ENCODE results near the gene CAMK1G. TPM values are rescaled to one million over a fixed set of nuclear protein-coding genes. Genes with fewer than 3 reads are reported as not detected.

Gene CAMK1G
- total and polyA plus RNA-seq, 10 of the 15 experiments (the other 5 are each of a cell fraction or from before 2014, with no cell fraction given), result 0.18 to 0.20 TPM; not detected in 8

DNA sequence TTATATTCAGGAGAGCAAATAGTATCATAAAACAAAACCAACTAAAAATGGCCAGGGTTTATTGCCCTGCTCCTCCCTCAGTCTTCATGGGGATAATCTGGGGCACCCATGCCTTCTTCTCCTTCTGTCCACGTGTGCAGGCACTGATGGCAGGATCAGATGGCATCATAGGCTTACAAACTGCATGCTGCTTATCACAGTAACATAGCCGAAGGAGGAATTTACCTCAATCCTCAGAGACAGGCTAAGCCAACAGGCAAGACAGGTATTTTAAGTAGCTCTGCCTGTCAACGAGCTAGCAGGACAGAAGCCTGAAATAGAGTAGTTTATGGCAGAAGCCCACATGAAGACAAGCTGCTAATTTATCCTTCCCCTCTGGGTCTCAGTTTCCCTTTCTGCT lies 59.3 kb downstream of the CAMK1G start:
- DNase-seq (ENCODE audit: low read depth, low spot score) (no peak), FAIRE-seq (no peak), ATAC-seq (no peak)
- Histone ChIP-seq H3K4me1 (ENCODE audit: control insufficient read depth, insufficient read depth, low read length) (no peaks in the 10 kb centered on the region), H3K27ac (ENCODE audit: control insufficient read depth, insufficient read depth) (no peak overlapping the region), H3K9me3 (replicated peaks; ENCODE audit: control insufficient read depth, insufficient read depth, low read length) (no peaks in the 10 kb centered on the region), H3K27me3 (replicated peaks in 1 of 2; ENCODE audit: control insufficient read depth in 2 of 2, insufficient read depth in 2 of 2, low read length in 1 of 2) (no peaks in the 10 kb centered on the region; a peak in 1 of 4 replicates), H4K20me1 (ENCODE audit: control insufficient read depth, insufficient read depth) (no peaks in the 10 kb centered on the region), H3K9ac (ENCODE audit: control insufficient read depth, insufficient read depth, low read length) (no peak overlapping the region), H3K79me2 (ENCODE audit: control insufficient read depth, insufficient read depth, low read length) (no peaks in the 10 kb centered on the region), H2AFZ (ENCODE audit: control insufficient read depth, low read depth, low read length) (no peak overlapping the region), H3K36me3 (ENCODE audit: control insufficient read depth in 2 of 2, insufficient read depth in 2 of 2, low read length in 1 of 2) (no peaks in the 10 kb centered on the region), H3K4me3 (no peak overlapping the region), H3K4me2 (ENCODE audit: control insufficient read depth, insufficient read depth) (no peak overlapping the region)
- no TSS peak for BruUV-seq (replicated peaks)
- intact Hi-C loops (cut with micrococcal nuclease; ENCODE audit: unreplicated experiment) (no loop called here), in situ Hi-C loops (cut with MboI) (no loop called here)
- ChIA-PET POLR2A (interaction anchor here (2.5 kb wide), 1 partner anchor 12 kb away, joined by 8 read pairs; no protein-coding TSS in a partner anchor), SMC1A (ENCODE audit: uncharacterized antibody, unreplicated experiment) (interaction anchor here (0.7 to 4.1 kb wide), 18 partner anchors 9 to 106 kb away, joined by 3 to 22 read pairs (median 4); partner anchors contain the start of genes HSD11B1 and LAMB3), CTCF (interaction anchor here (0.6 to 3.6 kb wide), 18 partner anchors 8 to 126 kb away, joined by 3 to 15 read pairs (median 5); partner anchors contain the start of gene G0S2), RAD21 (ENCODE audit: unreplicated experiment) (interaction anchor here (0.7 to 2.8 kb wide), 6 partner anchors 8 to 45 kb away, joined by 3 to 13 read pairs (median 6); partner anchors contain the start of genes G0S2 and LAMB3)
- 7% methylated on average over 3 of the region's 3 CpGs for WGBS (ENCODE audit: insufficient coverage, insufficient replicate concordance, low lambda C conversion rate, missing lambda C conversion rate)
- TF ChIP-seq, protein P1, sequence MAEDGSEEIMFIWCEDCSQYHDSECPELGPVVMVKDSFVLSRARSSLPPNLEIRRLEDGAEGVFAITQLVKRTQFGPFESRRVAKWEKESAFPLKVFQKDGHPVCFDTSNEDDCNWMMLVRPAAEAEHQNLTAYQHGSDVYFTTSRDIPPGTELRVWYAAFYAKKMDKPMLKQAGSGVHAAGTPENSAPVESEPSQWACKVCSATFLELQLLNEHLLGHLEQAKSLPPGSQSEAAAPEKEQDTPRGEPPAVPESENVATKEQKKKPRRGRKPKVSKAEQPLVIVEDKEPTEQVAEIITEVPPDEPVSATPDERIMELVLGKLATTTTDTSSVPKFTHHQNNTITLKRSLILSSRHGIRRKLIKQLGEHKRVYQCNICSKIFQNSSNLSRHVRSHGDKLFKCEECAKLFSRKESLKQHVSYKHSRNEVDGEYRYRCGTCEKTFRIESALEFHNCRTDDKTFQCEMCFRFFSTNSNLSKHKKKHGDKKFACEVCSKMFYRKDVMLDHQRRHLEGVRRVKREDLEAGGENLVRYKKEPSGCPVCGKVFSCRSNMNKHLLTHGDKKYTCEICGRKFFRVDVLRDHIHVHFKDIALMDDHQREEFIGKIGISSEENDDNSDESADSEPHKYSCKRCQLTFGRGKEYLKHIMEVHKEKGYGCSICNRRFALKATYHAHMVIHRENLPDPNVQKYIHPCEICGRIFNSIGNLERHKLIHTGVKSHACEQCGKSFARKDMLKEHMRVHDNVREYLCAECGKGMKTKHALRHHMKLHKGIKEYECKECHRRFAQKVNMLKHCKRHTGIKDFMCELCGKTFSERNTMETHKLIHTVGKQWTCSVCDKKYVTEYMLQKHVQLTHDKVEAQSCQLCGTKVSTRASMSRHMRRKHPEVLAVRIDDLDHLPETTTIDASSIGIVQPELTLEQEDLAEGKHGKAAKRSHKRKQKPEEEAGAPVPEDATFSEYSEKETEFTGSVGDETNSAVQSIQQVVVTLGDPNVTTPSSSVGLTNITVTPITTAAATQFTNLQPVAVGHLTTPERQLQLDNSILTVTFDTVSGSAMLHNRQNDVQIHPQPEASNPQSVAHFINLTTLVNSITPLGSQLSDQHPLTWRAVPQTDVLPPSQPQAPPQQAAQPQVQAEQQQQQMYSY (CRISPR knock-in tag; IDR thresholded peaks at IDR 0.05), result no peak
- TF ChIP-seq HDGF (IDR thresholded peaks at IDR 0.05), result no peak
- no peak for TF ChIP-seq SMARCA5 (IDR thresholded peaks at IDR 0.05)
- no peak for TF ChIP-seq MEF2A (IDR thresholded peaks at IDR 0.05; ENCODE audit: insufficient read depth, low read depth, low read length)
- TF ChIP-seq, protein P2, sequence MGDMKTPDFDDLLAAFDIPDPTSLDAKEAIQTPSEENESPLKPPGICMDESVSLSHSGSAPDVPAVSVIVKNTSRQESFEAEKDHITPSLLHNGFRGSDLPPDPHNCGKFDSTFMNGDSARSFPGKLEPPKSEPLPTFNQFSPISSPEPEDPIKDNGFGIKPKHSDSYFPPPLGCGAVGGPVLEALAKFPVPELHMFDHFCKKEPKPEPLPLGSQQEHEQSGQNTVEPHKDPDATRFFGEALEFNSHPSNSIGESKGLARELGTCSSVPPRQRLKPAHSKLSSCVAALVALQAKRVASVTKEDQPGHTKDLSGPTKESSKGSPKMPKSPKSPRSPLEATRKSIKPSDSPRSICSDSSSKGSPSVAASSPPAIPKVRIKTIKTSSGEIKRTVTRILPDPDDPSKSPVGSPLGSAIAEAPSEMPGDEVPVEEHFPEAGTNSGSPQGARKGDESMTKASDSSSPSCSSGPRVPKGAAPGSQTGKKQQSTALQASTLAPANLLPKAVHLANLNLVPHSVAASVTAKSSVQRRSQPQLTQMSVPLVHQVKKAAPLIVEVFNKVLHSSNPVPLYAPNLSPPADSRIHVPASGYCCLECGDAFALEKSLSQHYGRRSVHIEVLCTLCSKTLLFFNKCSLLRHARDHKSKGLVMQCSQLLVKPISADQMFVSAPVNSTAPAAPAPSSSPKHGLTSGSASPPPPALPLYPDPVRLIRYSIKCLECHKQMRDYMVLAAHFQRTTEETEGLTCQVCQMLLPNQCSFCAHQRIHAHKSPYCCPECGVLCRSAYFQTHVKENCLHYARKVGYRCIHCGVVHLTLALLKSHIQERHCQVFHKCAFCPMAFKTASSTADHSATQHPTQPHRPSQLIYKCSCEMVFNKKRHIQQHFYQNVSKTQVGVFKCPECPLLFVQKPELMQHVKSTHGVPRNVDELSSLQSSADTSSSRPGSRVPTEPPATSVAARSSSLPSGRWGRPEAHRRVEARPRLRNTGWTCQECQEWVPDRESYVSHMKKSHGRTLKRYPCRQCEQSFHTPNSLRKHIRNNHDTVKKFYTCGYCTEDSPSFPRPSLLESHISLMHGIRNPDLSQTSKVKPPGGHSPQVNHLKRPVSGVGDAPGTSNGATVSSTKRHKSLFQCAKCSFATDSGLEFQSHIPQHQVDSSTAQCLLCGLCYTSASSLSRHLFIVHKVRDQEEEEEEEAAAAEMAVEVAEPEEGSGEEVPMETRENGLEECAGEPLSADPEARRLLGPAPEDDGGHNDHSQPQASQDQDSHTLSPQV (IDR thresholded peaks at IDR 0.05), result no peak
- no peak for TF ChIP-seq SIN3A (IDR thresholded peaks at IDR 0.05; ENCODE audit: low read depth, low read length)
- TF ChIP-seq, protein P3, sequence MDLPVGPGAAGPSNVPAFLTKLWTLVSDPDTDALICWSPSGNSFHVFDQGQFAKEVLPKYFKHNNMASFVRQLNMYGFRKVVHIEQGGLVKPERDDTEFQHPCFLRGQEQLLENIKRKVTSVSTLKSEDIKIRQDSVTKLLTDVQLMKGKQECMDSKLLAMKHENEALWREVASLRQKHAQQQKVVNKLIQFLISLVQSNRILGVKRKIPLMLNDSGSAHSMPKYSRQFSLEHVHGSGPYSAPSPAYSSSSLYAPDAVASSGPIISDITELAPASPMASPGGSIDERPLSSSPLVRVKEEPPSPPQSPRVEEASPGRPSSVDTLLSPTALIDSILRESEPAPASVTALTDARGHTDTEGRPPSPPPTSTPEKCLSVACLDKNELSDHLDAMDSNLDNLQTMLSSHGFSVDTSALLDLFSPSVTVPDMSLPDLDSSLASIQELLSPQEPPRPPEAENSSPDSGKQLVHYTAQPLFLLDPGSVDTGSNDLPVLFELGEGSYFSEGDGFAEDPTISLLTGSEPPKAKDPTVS (IDR thresholded peaks at IDR 0.05; ENCODE audit: low read depth, low read length), result no peak
- no peak for TF ChIP-seq NR2C2 (IDR thresholded peaks at IDR 0.05; ENCODE audit: borderline replicate concordance, control insufficient read depth, insufficient read length, low read depth)
- no peak for TF ChIP-seq RAD51 (IDR thresholded peaks at IDR 0.05)
- TF ChIP-seq, protein P4, sequence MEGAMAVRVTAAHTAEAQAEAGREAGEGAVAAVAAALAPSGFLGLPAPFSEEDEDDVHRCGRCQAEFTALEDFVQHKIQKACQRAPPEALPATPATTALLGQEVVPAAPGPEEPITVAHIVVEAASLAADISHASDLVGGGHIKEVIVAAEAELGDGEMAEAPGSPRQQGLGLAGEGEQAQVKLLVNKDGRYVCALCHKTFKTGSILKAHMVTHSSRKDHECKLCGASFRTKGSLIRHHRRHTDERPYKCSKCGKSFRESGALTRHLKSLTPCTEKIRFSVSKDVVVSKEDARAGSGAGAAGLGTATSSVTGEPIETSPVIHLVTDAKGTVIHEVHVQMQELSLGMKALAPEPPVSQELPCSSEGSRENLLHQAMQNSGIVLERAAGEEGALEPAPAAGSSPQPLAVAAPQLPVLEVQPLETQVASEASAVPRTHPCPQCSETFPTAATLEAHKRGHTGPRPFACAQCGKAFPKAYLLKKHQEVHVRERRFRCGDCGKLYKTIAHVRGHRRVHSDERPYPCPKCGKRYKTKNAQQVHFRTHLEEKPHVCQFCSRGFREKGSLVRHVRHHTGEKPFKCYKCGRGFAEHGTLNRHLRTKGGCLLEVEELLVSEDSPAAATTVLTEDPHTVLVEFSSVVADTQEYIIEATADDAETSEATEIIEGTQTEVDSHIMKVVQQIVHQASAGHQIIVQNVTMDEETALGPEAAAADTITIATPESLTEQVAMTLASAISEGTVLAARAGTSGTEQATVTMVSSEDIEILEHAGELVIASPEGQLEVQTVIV (IDR thresholded peaks at IDR 0.05; ENCODE audit: borderline replicate concordance, partially characterized antibody), result no peak
- no peak for TF ChIP-seq NR2C1 (IDR thresholded peaks at IDR 0.05)
- TF ChIP-seq GABPA (IDR thresholded peaks at IDR 0.05; ENCODE audit: low read depth), result no peak

Measured in GM12878 (cell line).